ENCODE results near the gene IQCN.

DNA sequence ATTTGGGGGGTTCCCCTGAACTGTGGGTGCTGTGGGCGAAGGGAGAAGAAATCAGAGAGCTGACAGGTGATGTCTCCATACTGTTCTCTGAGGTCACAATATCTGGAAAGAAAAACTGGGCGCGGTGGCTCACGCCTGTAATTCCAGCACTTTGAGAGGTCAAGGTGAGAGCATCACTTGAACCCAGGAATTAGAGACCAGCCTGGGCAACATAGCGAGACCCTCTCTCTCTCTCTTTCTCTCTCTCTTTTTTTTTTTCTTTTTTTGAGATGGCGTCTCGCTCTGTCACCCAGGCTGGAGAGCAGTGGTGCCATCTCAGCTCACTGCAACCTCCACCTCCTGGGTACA is 21.9 kb downstream of the IQCN start:
- TF ChIP-seq, protein P1, sequence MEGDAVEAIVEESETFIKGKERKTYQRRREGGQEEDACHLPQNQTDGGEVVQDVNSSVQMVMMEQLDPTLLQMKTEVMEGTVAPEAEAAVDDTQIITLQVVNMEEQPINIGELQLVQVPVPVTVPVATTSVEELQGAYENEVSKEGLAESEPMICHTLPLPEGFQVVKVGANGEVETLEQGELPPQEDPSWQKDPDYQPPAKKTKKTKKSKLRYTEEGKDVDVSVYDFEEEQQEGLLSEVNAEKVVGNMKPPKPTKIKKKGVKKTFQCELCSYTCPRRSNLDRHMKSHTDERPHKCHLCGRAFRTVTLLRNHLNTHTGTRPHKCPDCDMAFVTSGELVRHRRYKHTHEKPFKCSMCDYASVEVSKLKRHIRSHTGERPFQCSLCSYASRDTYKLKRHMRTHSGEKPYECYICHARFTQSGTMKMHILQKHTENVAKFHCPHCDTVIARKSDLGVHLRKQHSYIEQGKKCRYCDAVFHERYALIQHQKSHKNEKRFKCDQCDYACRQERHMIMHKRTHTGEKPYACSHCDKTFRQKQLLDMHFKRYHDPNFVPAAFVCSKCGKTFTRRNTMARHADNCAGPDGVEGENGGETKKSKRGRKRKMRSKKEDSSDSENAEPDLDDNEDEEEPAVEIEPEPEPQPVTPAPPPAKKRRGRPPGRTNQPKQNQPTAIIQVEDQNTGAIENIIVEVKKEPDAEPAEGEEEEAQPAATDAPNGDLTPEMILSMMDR (IDR thresholded peaks at IDR 0.05; ENCODE audit: low read depth, low read length, missing input control) = no peak
- TF ChIP-seq EGR1 (IDR thresholded peaks at IDR 0.05; ENCODE audit: low read depth in 2 of 2) (no peak), GABPA (IDR thresholded peaks at IDR 0.05 in 1 of 2, conservative IDR thresholded peaks at IDR 0.05 in 1 of 2) (no peak), HNF4G (IDR thresholded peaks at IDR 0.05) (no peak), YY1 (IDR thresholded peaks at IDR 0.05) (no peak), JUND (IDR thresholded peaks at IDR 0.05) (no peak), RXRA (IDR thresholded peaks at IDR 0.05) (no peak), TAF1 (conservative IDR thresholded peaks at IDR 0.05) (no peak), FOXA2 (IDR thresholded peaks at IDR 0.05) (no peak)
- TF ChIP-seq, protein P2, sequence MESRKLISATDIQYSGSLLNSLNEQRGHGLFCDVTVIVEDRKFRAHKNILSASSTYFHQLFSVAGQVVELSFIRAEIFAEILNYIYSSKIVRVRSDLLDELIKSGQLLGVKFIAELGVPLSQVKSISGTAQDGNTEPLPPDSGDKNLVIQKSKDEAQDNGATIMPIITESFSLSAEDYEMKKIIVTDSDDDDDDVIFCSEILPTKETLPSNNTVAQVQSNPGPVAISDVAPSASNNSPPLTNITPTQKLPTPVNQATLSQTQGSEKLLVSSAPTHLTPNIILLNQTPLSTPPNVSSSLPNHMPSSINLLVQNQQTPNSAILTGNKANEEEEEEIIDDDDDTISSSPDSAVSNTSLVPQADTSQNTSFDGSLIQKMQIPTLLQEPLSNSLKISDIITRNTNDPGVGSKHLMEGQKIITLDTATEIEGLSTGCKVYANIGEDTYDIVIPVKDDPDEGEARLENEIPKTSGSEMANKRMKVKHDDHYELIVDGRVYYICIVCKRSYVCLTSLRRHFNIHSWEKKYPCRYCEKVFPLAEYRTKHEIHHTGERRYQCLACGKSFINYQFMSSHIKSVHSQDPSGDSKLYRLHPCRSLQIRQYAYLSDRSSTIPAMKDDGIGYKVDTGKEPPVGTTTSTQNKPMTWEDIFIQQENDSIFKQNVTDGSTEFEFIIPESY (IDR thresholded peaks at IDR 0.05) = no peak
- TF ChIP-seq, protein P3, sequence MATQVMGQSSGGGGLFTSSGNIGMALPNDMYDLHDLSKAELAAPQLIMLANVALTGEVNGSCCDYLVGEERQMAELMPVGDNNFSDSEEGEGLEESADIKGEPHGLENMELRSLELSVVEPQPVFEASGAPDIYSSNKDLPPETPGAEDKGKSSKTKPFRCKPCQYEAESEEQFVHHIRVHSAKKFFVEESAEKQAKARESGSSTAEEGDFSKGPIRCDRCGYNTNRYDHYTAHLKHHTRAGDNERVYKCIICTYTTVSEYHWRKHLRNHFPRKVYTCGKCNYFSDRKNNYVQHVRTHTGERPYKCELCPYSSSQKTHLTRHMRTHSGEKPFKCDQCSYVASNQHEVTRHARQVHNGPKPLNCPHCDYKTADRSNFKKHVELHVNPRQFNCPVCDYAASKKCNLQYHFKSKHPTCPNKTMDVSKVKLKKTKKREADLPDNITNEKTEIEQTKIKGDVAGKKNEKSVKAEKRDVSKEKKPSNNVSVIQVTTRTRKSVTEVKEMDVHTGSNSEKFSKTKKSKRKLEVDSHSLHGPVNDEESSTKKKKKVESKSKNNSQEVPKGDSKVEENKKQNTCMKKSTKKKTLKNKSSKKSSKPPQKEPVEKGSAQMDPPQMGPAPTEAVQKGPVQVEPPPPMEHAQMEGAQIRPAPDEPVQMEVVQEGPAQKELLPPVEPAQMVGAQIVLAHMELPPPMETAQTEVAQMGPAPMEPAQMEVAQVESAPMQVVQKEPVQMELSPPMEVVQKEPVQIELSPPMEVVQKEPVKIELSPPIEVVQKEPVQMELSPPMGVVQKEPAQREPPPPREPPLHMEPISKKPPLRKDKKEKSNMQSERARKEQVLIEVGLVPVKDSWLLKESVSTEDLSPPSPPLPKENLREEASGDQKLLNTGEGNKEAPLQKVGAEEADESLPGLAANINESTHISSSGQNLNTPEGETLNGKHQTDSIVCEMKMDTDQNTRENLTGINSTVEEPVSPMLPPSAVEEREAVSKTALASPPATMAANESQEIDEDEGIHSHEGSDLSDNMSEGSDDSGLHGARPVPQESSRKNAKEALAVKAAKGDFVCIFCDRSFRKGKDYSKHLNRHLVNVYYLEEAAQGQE (IDR thresholded peaks at IDR 0.05) = no peak
- TF ChIP-seq, protein P4, sequence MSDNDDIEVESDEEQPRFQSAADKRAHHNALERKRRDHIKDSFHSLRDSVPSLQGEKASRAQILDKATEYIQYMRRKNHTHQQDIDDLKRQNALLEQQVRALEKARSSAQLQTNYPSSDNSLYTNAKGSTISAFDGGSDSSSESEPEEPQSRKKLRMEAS (IDR thresholded peaks at IDR 0.05) = no peak
- TF ChIP-seq, protein P5, sequence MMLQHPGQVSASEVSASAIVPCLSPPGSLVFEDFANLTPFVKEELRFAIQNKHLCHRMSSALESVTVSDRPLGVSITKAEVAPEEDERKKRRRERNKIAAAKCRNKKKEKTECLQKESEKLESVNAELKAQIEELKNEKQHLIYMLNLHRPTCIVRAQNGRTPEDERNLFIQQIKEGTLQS (IDR thresholded peaks at IDR 0.05) = no peak
